Mammary epithelial cell (primary cell): ENCODE measurements around the gene CALN1.

Experiments used
- EZH2 ChIP-seq: IDR thresholded peaks from 2 replicates; pipeline ENCODE4 v1.6.1; 2012; ENCODE audit warnings: low read length, inconsistent platforms, borderline replicate concordance
- TF ChIP-seq, protein P1 (sequence below), 2 donors: IDR thresholded peaks in 1 of 2; conservative IDR thresholded peaks in 1 of 2; 2 replicates each; pipeline ENCODE4 v1.5.1; 2011 to 2012; ENCODE audit warnings: inconsistent platforms in 2 of 2, low read length in 2 of 2, mild to moderate bottlenecking in 2 of 2, control low read depth in 1 of 2, low read depth in 1 of 2; ENCODE audit not compliant: insufficient read depth in 1 of 2; ENCODE audit errors: extremely low read depth in 1 of 2

DNA sequence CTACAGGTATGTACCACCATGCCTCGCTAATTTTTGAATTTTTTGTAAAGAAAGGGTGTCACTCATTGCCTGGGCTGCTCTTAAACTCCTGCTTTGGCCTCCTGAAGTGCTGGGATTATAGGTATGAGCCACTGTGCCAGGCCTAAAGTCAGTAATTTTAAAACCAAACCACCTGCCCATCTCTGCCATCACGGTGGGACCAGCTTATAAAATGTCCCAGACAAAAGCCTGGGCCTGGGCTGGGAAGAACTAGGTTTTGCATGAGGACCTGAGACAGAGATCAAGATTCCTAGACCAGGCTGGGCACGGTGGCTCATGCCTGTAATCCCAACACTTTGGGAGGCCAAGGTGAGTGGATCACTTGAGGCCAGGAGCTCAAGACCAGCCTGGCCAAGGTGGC, 395.6 kb downstream of the CALN1 start:
- TF ChIP-seq, protein P1, sequence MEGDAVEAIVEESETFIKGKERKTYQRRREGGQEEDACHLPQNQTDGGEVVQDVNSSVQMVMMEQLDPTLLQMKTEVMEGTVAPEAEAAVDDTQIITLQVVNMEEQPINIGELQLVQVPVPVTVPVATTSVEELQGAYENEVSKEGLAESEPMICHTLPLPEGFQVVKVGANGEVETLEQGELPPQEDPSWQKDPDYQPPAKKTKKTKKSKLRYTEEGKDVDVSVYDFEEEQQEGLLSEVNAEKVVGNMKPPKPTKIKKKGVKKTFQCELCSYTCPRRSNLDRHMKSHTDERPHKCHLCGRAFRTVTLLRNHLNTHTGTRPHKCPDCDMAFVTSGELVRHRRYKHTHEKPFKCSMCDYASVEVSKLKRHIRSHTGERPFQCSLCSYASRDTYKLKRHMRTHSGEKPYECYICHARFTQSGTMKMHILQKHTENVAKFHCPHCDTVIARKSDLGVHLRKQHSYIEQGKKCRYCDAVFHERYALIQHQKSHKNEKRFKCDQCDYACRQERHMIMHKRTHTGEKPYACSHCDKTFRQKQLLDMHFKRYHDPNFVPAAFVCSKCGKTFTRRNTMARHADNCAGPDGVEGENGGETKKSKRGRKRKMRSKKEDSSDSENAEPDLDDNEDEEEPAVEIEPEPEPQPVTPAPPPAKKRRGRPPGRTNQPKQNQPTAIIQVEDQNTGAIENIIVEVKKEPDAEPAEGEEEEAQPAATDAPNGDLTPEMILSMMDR (conservative IDR thresholded peaks at IDR 0.05 in 1 of 2, IDR thresholded peaks at IDR 0.05 in 1 of 2; ENCODE audit: extremely low read depth in 1 of 2, insufficient read depth in 1 of 2, low read depth in 1 of 2, low read length in 2 of 2): no peak
- TF ChIP-seq EZH2: no peak
